ENCODE measurements around the gene CHD3. TPM values are rescaled to one million over a fixed set of nuclear protein-coding genes. Genes with fewer than 3 reads are reported as not detected.
A peak's percentile ranks its signal among the peaks of the same experiment; 100 is the strongest.

Gene CHD3
- total and polyA plus RNA-seq, 2 donors (not counting 1 experiment from before 2014, with no cell fraction given): 68.1 to 69.1 TPM

DNA sequence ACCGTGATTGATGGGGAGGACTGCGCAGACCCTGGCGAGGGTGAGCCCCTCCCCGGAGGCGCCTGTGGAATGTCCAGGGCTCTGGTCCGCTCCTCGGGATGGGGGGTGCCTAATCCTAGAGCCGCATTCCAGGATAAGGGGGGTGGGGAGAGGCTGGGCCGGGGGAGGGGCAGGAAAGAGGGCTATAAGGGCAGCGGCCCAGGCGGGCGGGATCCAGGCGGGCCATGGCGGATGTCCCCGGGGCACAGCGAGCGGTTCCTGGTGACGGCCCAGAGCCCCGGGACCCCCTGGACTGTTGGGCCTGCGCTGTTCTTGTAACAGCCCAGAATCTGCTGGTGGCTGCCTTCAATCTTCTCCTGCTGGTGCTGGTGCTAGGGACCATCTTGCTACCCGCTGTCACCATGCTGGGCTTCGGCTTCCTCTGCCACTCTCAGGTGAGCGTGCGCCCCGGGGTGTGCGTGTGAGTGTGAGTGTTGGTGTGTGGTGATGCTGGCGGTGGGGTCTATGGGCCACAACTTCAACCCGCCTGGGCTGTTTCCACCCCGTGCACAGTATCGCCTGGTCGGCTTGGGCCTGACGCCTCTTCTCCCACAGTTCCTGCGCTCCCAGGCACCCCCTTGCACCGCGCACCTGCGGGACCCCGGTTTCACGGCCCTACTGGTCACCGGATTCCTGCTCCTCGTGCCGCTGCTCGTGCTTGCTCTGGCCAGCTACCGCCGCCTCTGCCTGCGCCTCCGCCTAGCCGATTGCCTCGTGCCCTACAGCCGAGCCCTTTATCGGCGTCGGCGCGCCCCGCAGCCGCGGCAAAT is 33.5 kb upstream of the CHD3 start, which contains the start of gene TMEM88:
TSS of gene TMEM88 (plus strand) at position 216 of the 809 bp plus-strand sequence. CDS start at position 225, 9 bp downstream.
- POLR2A ChIA-PET: interaction anchor here (0.6 to 0.7 kb wide), 3 partner anchors 9 to 20 kb away, joined by 4 to 8 read pairs (median 4); no protein-coding TSS in a partner anchor
- no peaks in the 10 kb centered on the region for H3K27me3 ChIP-seq (replicated peaks in 1 of 4; ENCODE audit: control extremely low read depth in 1 of 4, control insufficient read depth in 3 of 4, insufficient read depth in 4 of 4, low read length in 3 of 4)
- H3K9me3 ChIP-seq (ENCODE audit: control extremely low read depth in 1 of 3, control insufficient read depth in 2 of 3, insufficient read depth in 1 of 3, low read length in 2 of 3): no peaks in the 10 kb centered on the region
- Mint-ChIP-seq H3K27me3 (no peaks in the 10 kb centered on the region), H3K4me3 (no peak within 1 kb of the TSS), H3K4me1 (peaks cover 22% of the 10 kb centered on the region), H3K27ac (no peak within 1 kb of the TSS), H3K9me3 (ENCODE audit: insufficient read depth) (no peaks in the 10 kb centered on the region)
- peaks cover 27 to 45% of the 10 kb centered on the region in 2 donors for H3K4me1 ChIP-seq (ENCODE audit: control insufficient read depth in 2 of 2, insufficient read depth in 2 of 2, low read length in 2 of 2)
- H3K9ac ChIP-seq (ENCODE audit: low read length): peak within 1 kb of the TSS; percentile 82
- peaks cover 0 to 9% of the 10 kb centered on the region in 2 experiments for H3K36me3 ChIP-seq (replicated peaks in 1 of 2; ENCODE audit: control extremely low read depth in 1 of 2, control insufficient read depth in 1 of 2, extremely low read depth in 1 of 2, insufficient read depth in 2 of 2, low read length in 1 of 2)
- H2AFZ ChIP-seq (ENCODE audit: insufficient read depth, low read depth, low read length, poor library complexity, severe bottlenecking): no peak within 1 kb of the TSS
- 92% methylated on average over 46 of the region's 57 CpGs for WGBS (ENCODE audit: insufficient coverage)
- ATAC-seq (ENCODE audit: low read depth) (no peak), DNase-seq (peak; percentile 60)
- H4K20me1 ChIP-seq (ENCODE audit: control insufficient read depth, insufficient read depth, low read length, poor library complexity, severe bottlenecking): peaks cover 37% of the 10 kb centered on the region
- peak within 1 kb of the TSS in 1 of 5 experiments; percentile 92 for H3K4me3 ChIP-seq (ENCODE audit: control extremely low read depth in 1 of 5, extremely low read depth in 1 of 5, insufficient read depth in 1 of 5, low read depth in 2 of 5, low read length in 4 of 5)
- H3K4me2 ChIP-seq (replicated peaks; ENCODE audit: low read depth, low read length, poor library complexity, severe bottlenecking): peak within 1 kb of the TSS; percentile 83
- intact Hi-C loops (cut with micrococcal nuclease): loop anchor here (5.0 kb wide), 4 partner anchors 62 to 603 kb away; partner anchors contain the start of genes CTDNEP1, ELP5, RNF227 and TP53
- H3K27ac ChIP-seq (ENCODE audit: low read length in 2 of 2): no peak within 1 kb of the TSS
- TF ChIP-seq, protein P1, sequence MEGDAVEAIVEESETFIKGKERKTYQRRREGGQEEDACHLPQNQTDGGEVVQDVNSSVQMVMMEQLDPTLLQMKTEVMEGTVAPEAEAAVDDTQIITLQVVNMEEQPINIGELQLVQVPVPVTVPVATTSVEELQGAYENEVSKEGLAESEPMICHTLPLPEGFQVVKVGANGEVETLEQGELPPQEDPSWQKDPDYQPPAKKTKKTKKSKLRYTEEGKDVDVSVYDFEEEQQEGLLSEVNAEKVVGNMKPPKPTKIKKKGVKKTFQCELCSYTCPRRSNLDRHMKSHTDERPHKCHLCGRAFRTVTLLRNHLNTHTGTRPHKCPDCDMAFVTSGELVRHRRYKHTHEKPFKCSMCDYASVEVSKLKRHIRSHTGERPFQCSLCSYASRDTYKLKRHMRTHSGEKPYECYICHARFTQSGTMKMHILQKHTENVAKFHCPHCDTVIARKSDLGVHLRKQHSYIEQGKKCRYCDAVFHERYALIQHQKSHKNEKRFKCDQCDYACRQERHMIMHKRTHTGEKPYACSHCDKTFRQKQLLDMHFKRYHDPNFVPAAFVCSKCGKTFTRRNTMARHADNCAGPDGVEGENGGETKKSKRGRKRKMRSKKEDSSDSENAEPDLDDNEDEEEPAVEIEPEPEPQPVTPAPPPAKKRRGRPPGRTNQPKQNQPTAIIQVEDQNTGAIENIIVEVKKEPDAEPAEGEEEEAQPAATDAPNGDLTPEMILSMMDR (IDR thresholded peaks at IDR 0.05): no peak
- TF ChIP-seq EZH2 (IDR thresholded peaks at IDR 0.05; ENCODE audit: borderline replicate concordance, insufficient read depth, low read depth, low read length, poor library complexity, severe bottlenecking): no peak
- H3K79me2 ChIP-seq (ENCODE audit: control insufficient read depth, insufficient read depth, low read length): peaks cover 9% of the 10 kb centered on the region
- CTCF ChIA-PET: interaction anchor here (2.6 kb wide), 2 partner anchors 13 to 18 kb away, joined by 26 to 53 read pairs; no protein-coding TSS in a partner anchor

All from B cell (primary cell).